Osteoblast (primary cell): ENCODE results near the gene NQO2. TPM values are rescaled to one million over a fixed set of nuclear protein-coding genes. Genes with fewer than 3 reads are reported as not detected.

Experiments
- DNase-seq: peaks from one replicate; pipeline ENCODE4 v3.0.0; 2011; ENCODE audit warnings: low spot score, mixed read lengths; ENCODE audit not compliant: insufficient read length; ENCODE audit errors: missing footprints
- H2AFZ ChIP-seq: 2 replicates; pipeline ENCODE4 v1.6.0; 2011; ENCODE audit warnings: mild to moderate bottlenecking, low read length
- H3K27ac ChIP-seq: 2 replicates; pipeline ENCODE4 v1.5.1; 2011; ENCODE audit warnings: mild to moderate bottlenecking, low read depth, low read length, moderate library complexity
- H3K27me3 ChIP-seq: 2 replicates; pipeline ENCODE4 v1.6.0; 2012; ENCODE audit warnings: mild to moderate bottlenecking, control low read depth, inconsistent platforms, low read length, moderate library complexity; ENCODE audit not compliant: insufficient read depth
- H3K36me3 ChIP-seq: 2 replicates; pipeline ENCODE4 v1.5.1; 2011; ENCODE audit warnings: mild to moderate bottlenecking, low read length, control low read depth, moderate library complexity; ENCODE audit not compliant: insufficient read depth
- H3K4me1 ChIP-seq: 2 replicates; pipeline ENCODE4 v1.5.1; 2011; ENCODE audit warnings: mild to moderate bottlenecking, low read length, control low read depth, moderate library complexity; ENCODE audit not compliant: insufficient read depth
- H3K4me2 ChIP-seq: 2 replicates; pipeline ENCODE4 v1.6.0; 2011; ENCODE audit warnings: mild to moderate bottlenecking, low read length; ENCODE audit not compliant: insufficient read depth
- H3K4me3 ChIP-seq: fragments of 200-600 bp; sonication (generic); 3 replicates; pipeline ENCODE4 v1.5.1; 2012; ENCODE audit warnings: mild to moderate bottlenecking, low read length, inconsistent platforms; ENCODE audit not compliant: insufficient read depth
- H3K79me2 ChIP-seq: 2 replicates; pipeline ENCODE4 v1.6.0; 2012; ENCODE audit warnings: mild to moderate bottlenecking, low read length, control low read depth, inconsistent platforms; ENCODE audit not compliant: insufficient read depth
- H3K9me3 ChIP-seq: 2 replicates; pipeline ENCODE4 v1.5.1; 2011; ENCODE audit warnings: low read depth, low read length, control low read depth
- H4K20me1 ChIP-seq: 2 replicates; pipeline ENCODE4 v1.6.0; 2012; ENCODE audit warnings: mild to moderate bottlenecking, low read length, control low read depth; ENCODE audit not compliant: insufficient read depth
- CTCF ChIP-seq: IDR thresholded peaks from 2 replicates; pipeline ENCODE4 v1.5.1; 2011; ENCODE audit warnings: mild to moderate bottlenecking, low read depth, low read length, moderate library complexity; ENCODE audit errors: extremely low read depth
- total RNA-seq: library from RNA; depleted of rRNA; stranded (reverse); fragments of >200 nt; gene quantifications from 2 replicates; pipeline ENCODE4 v1.2.3, GENCODE V29; 2012

NQO2 gene
- total RNA-seq, 1 donor, result 45.2 TPM

GRCh38 chr6:3013901-3014674 is 14.4 kb downstream of the NQO2 start:
- H3K36me3 ChIP-seq, result peaks cover 21% of the 10 kb centered on the region
- DNase-seq, result peak; percentile 22
- H4K20me1 ChIP-seq, result no peaks in the 10 kb centered on the region
- H3K4me3 ChIP-seq, result no peak overlapping the region
- no peaks in the 10 kb centered on the region for H3K79me2 ChIP-seq
- no peak overlapping the region for H3K27ac ChIP-seq
- no peak overlapping the region for H3K4me2 ChIP-seq
- peaks cover 5% of the 10 kb centered on the region for H3K9me3 ChIP-seq
- no peaks in the 10 kb centered on the region for H3K27me3 ChIP-seq
- no peaks in the 10 kb centered on the region for H3K4me1 ChIP-seq
- no peak overlapping the region for H2AFZ ChIP-seq
- no peak for TF ChIP-seq CTCF

GRCh38 chr6:3014675-3015066 is 15.0 kb downstream of the NQO2 start:
- Histone ChIP-seq H3K36me3 (peaks cover 21% of the 10 kb centered on the region), H3K79me2 (no peaks in the 10 kb centered on the region), H3K27me3 (no peaks in the 10 kb centered on the region), H3K27ac (no peak overlapping the region), H4K20me1 (no peaks in the 10 kb centered on the region), H3K4me1 (no peaks in the 10 kb centered on the region), H2AFZ (no peak overlapping the region), H3K9me3 (peaks cover 5% of the 10 kb centered on the region), H3K4me2 (no peak overlapping the region), H3K4me3 (no peak overlapping the region)
- no peak for TF ChIP-seq CTCF
- peak; percentile 42 for DNase-seq

GRCh38 chr6:3015144-3015543 is 15.4 kb downstream of the NQO2 start:
- Histone ChIP-seq H3K36me3 (peaks cover 24% of the 10 kb centered on the region), H3K4me2 (no peak overlapping the region), H3K4me1 (no peaks in the 10 kb centered on the region), H3K27ac (no peak overlapping the region), H4K20me1 (no peaks in the 10 kb centered on the region), H3K79me2 (no peaks in the 10 kb centered on the region), H3K9me3 (peaks cover 5% of the 10 kb centered on the region), H2AFZ (no peak overlapping the region), H3K4me3 (no peak overlapping the region), H3K27me3 (no peaks in the 10 kb centered on the region)
- TF ChIP-seq CTCF, result no peak
- DNase-seq, result peak; percentile 36

GRCh38 chr6:3016473-3017280 is 17.0 kb downstream of the NQO2 start:
- peaks cover 18% of the 10 kb centered on the region for H3K36me3 ChIP-seq
- H3K4me2 ChIP-seq, result no peak overlapping the region
- H4K20me1 ChIP-seq, result no peaks in the 10 kb centered on the region
- no peaks in the 10 kb centered on the region for H3K4me1 ChIP-seq
- H2AFZ ChIP-seq, result no peak overlapping the region
- TF ChIP-seq CTCF, result no peak
- peaks cover 3% of the 10 kb centered on the region for H3K9me3 ChIP-seq
- no peak overlapping the region for H3K4me3 ChIP-seq
- DNase-seq, result peak; percentile 10
- H3K27ac ChIP-seq, result no peak overlapping the region
- no peaks in the 10 kb centered on the region for H3K27me3 ChIP-seq
- peaks cover 3% of the 10 kb centered on the region for H3K79me2 ChIP-seq
